GM12872 (cell line): ENCODE results near the gene CMAS.

Source experiments
- TF ChIP-seq, protein P1 (sequence below): IDR thresholded peaks from 3 replicates; pipeline ENCODE4 v1.5.1; 2011; ENCODE audit warnings: low read depth, mild to moderate bottlenecking, low read length, moderate library complexity; ENCODE audit not compliant: insufficient read depth

Gene CMAS

DNA sequence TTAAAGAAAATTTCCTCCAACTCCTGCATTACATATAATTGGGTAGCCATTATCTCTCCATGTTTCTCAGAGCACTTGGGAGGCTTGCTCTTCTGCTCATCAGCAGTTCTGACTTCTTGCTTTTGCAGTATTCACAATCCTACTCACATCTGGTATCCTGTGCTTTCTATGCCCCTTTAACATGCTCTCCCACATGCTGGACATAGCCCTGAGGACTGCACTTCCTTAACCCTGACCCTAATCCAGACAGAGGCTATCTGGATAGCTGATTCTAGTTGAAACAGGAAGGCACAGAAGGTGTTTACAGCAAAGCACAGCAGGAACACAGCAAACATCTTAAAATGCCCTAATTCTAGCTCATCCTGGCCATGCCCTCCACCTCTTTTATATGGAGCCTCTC lies 7.3 kb upstream of the CMAS start:
- TF ChIP-seq, protein P1, sequence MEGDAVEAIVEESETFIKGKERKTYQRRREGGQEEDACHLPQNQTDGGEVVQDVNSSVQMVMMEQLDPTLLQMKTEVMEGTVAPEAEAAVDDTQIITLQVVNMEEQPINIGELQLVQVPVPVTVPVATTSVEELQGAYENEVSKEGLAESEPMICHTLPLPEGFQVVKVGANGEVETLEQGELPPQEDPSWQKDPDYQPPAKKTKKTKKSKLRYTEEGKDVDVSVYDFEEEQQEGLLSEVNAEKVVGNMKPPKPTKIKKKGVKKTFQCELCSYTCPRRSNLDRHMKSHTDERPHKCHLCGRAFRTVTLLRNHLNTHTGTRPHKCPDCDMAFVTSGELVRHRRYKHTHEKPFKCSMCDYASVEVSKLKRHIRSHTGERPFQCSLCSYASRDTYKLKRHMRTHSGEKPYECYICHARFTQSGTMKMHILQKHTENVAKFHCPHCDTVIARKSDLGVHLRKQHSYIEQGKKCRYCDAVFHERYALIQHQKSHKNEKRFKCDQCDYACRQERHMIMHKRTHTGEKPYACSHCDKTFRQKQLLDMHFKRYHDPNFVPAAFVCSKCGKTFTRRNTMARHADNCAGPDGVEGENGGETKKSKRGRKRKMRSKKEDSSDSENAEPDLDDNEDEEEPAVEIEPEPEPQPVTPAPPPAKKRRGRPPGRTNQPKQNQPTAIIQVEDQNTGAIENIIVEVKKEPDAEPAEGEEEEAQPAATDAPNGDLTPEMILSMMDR = no peak

DNA sequence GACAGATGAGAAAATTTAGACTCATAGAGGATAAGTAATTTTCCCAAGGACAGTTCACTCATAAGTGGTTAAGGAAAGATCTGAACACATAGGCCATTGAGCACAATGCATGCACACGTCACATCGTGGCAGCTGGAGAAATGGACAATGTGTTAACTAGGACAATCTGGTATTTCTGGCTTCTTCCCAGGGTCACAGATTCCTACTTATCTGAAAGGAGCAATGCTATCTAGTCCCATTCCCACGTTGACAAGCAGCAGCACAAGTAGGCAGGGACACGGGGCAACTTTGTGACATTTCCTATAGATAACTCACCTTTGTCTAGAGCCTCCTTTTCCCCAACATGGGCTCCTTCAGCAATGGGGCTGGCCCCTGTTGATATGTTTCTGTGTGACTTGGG lies 6.7 kb upstream of the CMAS start:
- TF ChIP-seq, protein P1 = no peak

DNA sequence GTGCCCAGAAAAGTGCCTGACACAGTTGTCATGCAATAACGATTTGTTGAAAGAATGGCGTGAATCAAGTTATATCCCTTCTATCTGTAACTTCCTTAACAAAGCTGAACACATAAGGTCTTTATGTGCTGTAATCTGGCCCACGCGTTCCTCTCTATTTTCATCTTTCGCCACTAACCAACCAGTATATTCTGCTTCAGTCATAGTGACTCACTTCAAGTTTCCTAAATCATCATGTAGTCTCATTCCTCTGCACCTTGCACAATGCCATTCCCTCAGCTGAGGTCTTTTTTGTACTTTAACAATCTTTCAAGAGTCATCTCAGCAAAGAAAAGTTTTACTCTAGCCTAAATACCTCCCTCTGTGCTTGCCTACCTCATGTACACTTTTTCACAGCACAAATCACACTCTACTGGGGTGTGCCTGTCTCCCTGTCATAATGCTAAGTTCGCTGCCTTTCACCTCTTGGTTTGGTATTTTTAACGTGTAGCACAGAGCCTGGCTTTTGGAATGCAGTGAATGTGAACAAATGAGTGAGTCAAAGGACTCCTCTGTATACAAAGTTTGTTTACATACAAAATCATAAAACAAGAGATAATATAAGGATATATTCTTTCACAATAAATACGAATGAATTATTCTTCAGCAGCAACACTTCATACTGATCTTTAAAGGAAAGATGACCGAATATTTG lies 2.9 kb upstream of the CMAS start:
- TF ChIP-seq, protein P1 = no peak

DNA sequence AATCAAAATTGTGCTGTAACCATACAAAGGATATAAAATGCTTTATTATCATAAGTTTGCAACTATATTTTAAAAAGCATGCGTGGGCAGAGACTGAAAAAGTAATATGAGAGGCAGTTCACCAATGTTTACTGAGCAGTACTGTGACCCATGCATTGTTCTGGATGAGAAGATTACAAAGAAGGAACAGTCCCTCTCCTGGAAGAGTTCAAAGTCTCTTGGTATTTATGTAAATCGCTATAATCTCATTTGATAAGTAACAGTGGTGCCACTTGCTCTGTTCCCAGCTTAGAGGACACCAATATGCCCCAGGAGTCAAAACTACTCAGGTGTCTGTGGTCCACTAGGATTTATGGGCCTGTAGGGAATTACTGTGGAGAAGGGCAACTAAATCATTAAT lies 2.1 kb upstream of the CMAS start:
- TF ChIP-seq, protein P1 = no peak

DNA sequence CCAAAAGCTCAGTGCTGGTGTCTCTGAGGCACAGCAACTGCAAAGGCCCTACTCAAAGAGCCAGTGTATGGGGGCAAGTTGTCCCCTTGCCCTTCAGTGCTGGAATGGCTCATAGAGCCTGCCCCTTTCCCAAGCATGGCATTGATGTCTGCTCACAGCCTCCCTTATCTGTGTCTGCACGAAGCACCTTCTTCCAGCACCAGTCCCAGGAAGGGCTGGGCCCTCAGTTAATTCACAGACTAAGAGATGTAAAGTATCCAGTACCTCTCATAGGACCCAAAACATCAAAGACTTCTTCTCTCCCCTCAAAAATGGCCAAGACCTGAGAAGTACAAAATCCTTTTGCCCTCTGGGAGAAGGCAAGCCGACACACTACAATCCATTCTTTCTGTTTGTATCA lies 1.6 kb upstream of the CMAS start:
- TF ChIP-seq, protein P1 = no peak

DNA sequence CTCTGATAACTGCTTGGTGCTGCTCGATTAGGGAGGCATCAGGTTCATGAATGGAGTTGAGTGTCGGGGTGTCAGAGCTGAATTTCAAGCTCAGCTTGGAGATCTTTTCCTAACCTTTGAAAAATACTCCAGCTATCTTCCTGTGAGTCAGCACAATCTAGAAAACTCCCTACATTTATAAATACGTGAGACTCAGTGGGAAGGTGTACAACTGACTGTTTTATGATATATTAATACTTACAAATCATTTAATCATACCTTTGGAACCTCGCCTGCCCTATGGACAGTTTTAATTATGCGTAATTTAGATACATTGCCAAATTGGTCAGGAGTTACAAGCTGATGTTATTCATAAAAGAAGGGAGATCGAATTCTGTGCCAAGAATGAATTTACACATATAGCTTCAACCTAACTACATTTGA lies 961 bp downstream of the CMAS start:
- TF ChIP-seq, protein P1 = no peak

DNA sequence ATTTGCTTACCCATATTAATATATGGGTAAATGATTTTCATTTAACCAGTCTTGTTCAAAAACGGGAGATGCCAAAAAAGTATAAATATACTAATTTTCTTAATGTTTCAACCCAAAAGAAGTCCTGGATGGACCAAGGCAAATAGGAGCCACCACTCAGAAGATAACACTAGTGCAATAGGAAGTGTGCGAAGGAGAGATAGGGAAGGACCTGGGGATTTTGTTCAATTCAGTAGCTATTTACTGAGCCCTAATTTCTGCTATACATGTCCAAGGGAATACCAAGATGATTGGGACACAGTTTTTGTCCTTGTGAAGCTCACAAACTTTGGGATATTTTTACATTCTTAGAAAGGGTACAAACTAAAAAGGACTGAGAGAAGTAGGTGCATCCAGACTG lies 1.5 kb downstream of the CMAS start:
- TF ChIP-seq, protein P1 = no peak
